NCI-H1105 treated with DMSO at 0.1 percent for 48 hours (cell line): ENCODE results near the gene GGCT.

Experiments used
- DNase-seq: peaks from one replicate; lab custom pipeline; 2025; lab: John Stamatoyannopoulos, UW

The GGCT gene

GRCh38 chr7:30463405-30464145, 41.1 kb downstream of the GGCT start:
- no peak for DNase-seq

- DNase-seq = no peak
These were observed 42.5 kb downstream of the GGCT start for GRCh38 chr7:30462179-30462578.

GRCh38 chr7:30460246-30460633, 44.4 kb downstream of the GGCT start:
- no peak for DNase-seq

GRCh38 chr7:30459591-30460245, 44.9 kb downstream of the GGCT start:
- DNase-seq = no peak

GRCh38 chr7:30458311-30458710, 46.3 kb downstream of the GGCT start:
- no peak for DNase-seq

GRCh38 chr7:30453921-30454320, 50.7 kb downstream of the GGCT start:
- DNase-seq = no peak

- DNase-seq = no peak
These were observed 51.6 kb downstream of the GGCT start for GRCh38 chr7:30453016-30453415.

- DNase-seq = no peak
These were observed 52.2 kb downstream of the GGCT start for GRCh38 chr7:30452280-30452930.

GRCh38 chr7:30451539-30452279, 52.9 kb downstream of the GGCT start:
- DNase-seq = no peak

GRCh38 chr7:30450983-30451497, 53.6 kb downstream of the GGCT start:
- no peak for DNase-seq

- no peak for DNase-seq
These were observed 54.2 kb downstream of the GGCT start for GRCh38 chr7:30450240-30450982.

- no peak for DNase-seq
These were observed 56.0 kb downstream of the GGCT start for GRCh38 chr7:30448461-30449189.

GRCh38 chr7:30447466-30447865, 57.2 kb downstream of the GGCT start:
- no peak for DNase-seq
